H9 (cell line): ENCODE measurements around the gene METTL27. TPM values are rescaled to one million over a fixed set of nuclear protein-coding genes. Genes with fewer than 3 reads are reported as not detected.

Source experiments
- DNase-seq: peaks from one replicate; pipeline ENCODE4 v3.0.0-alpha.2; 2017
- H2AFZ ChIP-seq: one replicate; pipeline ENCODE4 v1.6.1; 2013; ENCODE audit warnings: mild to moderate bottlenecking, low read length, control low read depth, moderate library complexity
- H2AK5ac ChIP-seq: 2 replicates; pipeline ENCODE4 v1.6.1; 2013; ENCODE audit warnings: low read length, control low read depth, mixed read lengths; ENCODE audit not compliant: insufficient read length
- H2BK120ac ChIP-seq: one replicate; pipeline ENCODE4 v1.6.1; 2013; ENCODE audit warnings: low read depth, mild to moderate bottlenecking, low read length, control low read depth, inconsistent platforms; ENCODE audit not compliant: poor library complexity, severe bottlenecking
- H2BK12ac ChIP-seq: 2 replicates; pipeline ENCODE4 v1.6.1; 2013; ENCODE audit warnings: low read length, control low read depth, mixed read lengths, low read depth; ENCODE audit not compliant: insufficient read length
- H2BK15ac ChIP-seq: 2 replicates; pipeline ENCODE4 v1.6.1; 2013; ENCODE audit warnings: low read depth, low read length, control low read depth
- H2BK20ac ChIP-seq: one replicate; pipeline ENCODE4 v1.6.1; 2013; ENCODE audit warnings: low read depth, mild to moderate bottlenecking, low read length, control low read depth, inconsistent platforms; ENCODE audit not compliant: poor library complexity, severe bottlenecking
- H2BK5ac ChIP-seq: 2 replicates; pipeline ENCODE4 v1.6.1; 2013; ENCODE audit warnings: low read length, control low read depth, mixed read lengths; ENCODE audit not compliant: insufficient read length
- H3K14ac ChIP-seq: 2 replicates; pipeline ENCODE4 v1.6.1; 2013; ENCODE audit warnings: low read length, control low read depth; ENCODE audit not compliant: insufficient read depth
- H3K18ac ChIP-seq: 2 replicates; pipeline ENCODE4 v1.6.1; 2013; ENCODE audit warnings: low read depth, mild to moderate bottlenecking, mixed read lengths, low read length, control low read depth; ENCODE audit not compliant: insufficient read length
- H3K23ac ChIP-seq: 2 replicates; pipeline ENCODE4 v1.6.1; 2013; ENCODE audit warnings: low read length, control low read depth, mixed read lengths, low read depth; ENCODE audit not compliant: insufficient read length
- H3K23me2 ChIP-seq: 2 replicates; pipeline ENCODE4 v1.6.1; 2013; ENCODE audit warnings: low read depth, mild to moderate bottlenecking, mixed read lengths, low read length, control low read depth; ENCODE audit not compliant: insufficient read length, poor library complexity, severe bottlenecking
- H3K27ac ChIP-seq: 2 replicates; pipeline ENCODE4 v1.5.1; 2013; ENCODE audit warnings: low read length, control low read depth, mixed read lengths, low read depth; ENCODE audit not compliant: insufficient read length
- H3K27me3 ChIP-seq: 2 replicates; pipeline ENCODE4 v1.6.1; 2013; ENCODE audit warnings: low read length, control low read depth, inconsistent platforms; ENCODE audit not compliant: insufficient read depth
- H3K4ac ChIP-seq: 2 replicates; pipeline ENCODE4 v1.6.1; 2013; ENCODE audit warnings: low read depth, mild to moderate bottlenecking, control low read depth, inconsistent platforms, low read length, moderate library complexity
- H3K4me1 ChIP-seq: 2 replicates; pipeline ENCODE4 v1.6.1; 2013; ENCODE audit warnings: low read length, control low read depth, inconsistent platforms; ENCODE audit not compliant: insufficient read depth
- H3K4me2 ChIP-seq: 2 replicates; pipeline ENCODE4 v1.6.1; 2013; ENCODE audit warnings: low read length, control low read depth, mixed read lengths; ENCODE audit not compliant: insufficient read length, insufficient read depth
- H3K56ac ChIP-seq: 2 replicates; pipeline ENCODE4 v1.6.1; 2013; ENCODE audit warnings: low read depth, mild to moderate bottlenecking, mixed read lengths, low read length, control low read depth; ENCODE audit not compliant: insufficient read length
- H3K79me1 ChIP-seq: 2 replicates; pipeline ENCODE4 v1.6.1; 2013; ENCODE audit warnings: low read depth, mild to moderate bottlenecking, moderate library complexity, low read length, control low read depth, inconsistent platforms; ENCODE audit not compliant: insufficient read depth, poor library complexity, severe bottlenecking
- H3K79me2 ChIP-seq: 2 replicates; pipeline ENCODE4 v1.6.1; 2013; ENCODE audit warnings: low read length, control low read depth, inconsistent platforms; ENCODE audit not compliant: insufficient read depth
- H3K9ac ChIP-seq: 2 replicates; pipeline ENCODE4 v1.6.1; 2013; ENCODE audit warnings: low read length, control low read depth, mixed read lengths; ENCODE audit not compliant: insufficient read length; ENCODE audit errors: extremely low read depth
- H3K9me3 ChIP-seq: one replicate; pipeline ENCODE4 v1.6.1; 2013; ENCODE audit warnings: low read depth, low read length, inconsistent platforms; ENCODE audit not compliant: control insufficient read depth
- H3T11ph ChIP-seq: one replicate; pipeline ENCODE4 v1.6.1; 2013; ENCODE audit warnings: mild to moderate bottlenecking, low read length, control low read depth, inconsistent platforms
- H4K20me1 ChIP-seq: one replicate; pipeline ENCODE4 v1.6.1; 2013; ENCODE audit not compliant: control insufficient read depth, insufficient read length, insufficient read depth
- H4K5ac ChIP-seq: 2 replicates; pipeline ENCODE4 v1.6.1; 2013; ENCODE audit warnings: low read depth, mild to moderate bottlenecking, mixed read lengths, low read length, control low read depth; ENCODE audit not compliant: insufficient read length
- H4K8ac ChIP-seq: replicated peaks from 2 replicates; pipeline ENCODE4 v1.6.1; 2013; ENCODE audit warnings: low read length, control low read depth, mixed read lengths, low read depth; ENCODE audit not compliant: insufficient read length
- H4K91ac ChIP-seq: 2 replicates; pipeline ENCODE4 v1.6.1; 2013; ENCODE audit warnings: low read depth, mild to moderate bottlenecking, moderate library complexity, mixed read lengths, low read length, control low read depth; ENCODE audit not compliant: insufficient read length
- H3K27ac Mint-ChIP-seq, 3 experiments: 2 replicates in 2 of 3; 3 replicates in 1 of 3; pipeline ENCODE4 v1.8.0; 2020 to 2021; ENCODE audit warnings: mixed read lengths in 3 of 3, mild to moderate bottlenecking in 1 of 3, moderate library complexity in 1 of 3
- H3K27me3 Mint-ChIP-seq: 2 replicates; pipeline ENCODE4 v1.8.0; 2021; ENCODE audit warnings: low read depth, mild to moderate bottlenecking, moderate library complexity, mixed read lengths
- H3K36me3 Mint-ChIP-seq, 3 experiments: 2 replicates in 2 of 3; 3 replicates in 1 of 3; pipeline ENCODE4 v1.8.0; 2020 to 2021; ENCODE audit warnings: low read depth in 3 of 3, mixed read lengths in 3 of 3; ENCODE audit not compliant: insufficient read depth in 1 of 3
- H3K4me1 Mint-ChIP-seq, 2 experiments: 2 replicates each; pipeline ENCODE4 v1.8.0; 2020; ENCODE audit warnings: mixed read lengths in 2 of 2
- H3K4me3 Mint-ChIP-seq, 2 experiments: 2 replicates in 1 of 2; 3 replicates in 1 of 2; pipeline ENCODE4 v1.8.0; 2020 to 2021; ENCODE audit warnings: mild to moderate bottlenecking in 2 of 2, mixed read lengths in 2 of 2, moderate library complexity in 1 of 2
- H3K9me3 Mint-ChIP-seq, 2 experiments: 2 replicates in 1 of 2; 3 replicates in 1 of 2; pipeline ENCODE4 v1.8.0; 2020; ENCODE audit warnings: mild to moderate bottlenecking in 2 of 2, mixed read lengths in 2 of 2, moderate library complexity in 1 of 2
- WGBS: extraction: QIAGEN DNeasy Blood & Tissue Kit; methylation state at CpG from one replicate; pipeline ENCODE4 v1.1.7; 2013; ENCODE audit warnings: missing lambda C conversion rate, low lambda C conversion rate, mixed read lengths; ENCODE audit not compliant: insufficient read length; ENCODE audit errors: extremely low coverage; 5-methylcytosine and 5-hydroxymethylcytosine counted together
- total RNA-seq: library from RNA; stranded (reverse); gene quantifications from 2 replicates; pipeline ENCODE4 v1.2.1, GENCODE V29; 2021
- TF ChIP-seq, protein P1 (sequence below): fragments of 200-600 bp; sonication (generic); conservative IDR thresholded peaks from 3 replicates; pipeline ENCODE4 v1.8.0; 2021; ENCODE audit warnings: antibody characterized with exemption, mild to moderate bottlenecking

METTL27 gene
- total RNA-seq, 1 experiment from 2014 or later: 13.5 TPM

DNA sequence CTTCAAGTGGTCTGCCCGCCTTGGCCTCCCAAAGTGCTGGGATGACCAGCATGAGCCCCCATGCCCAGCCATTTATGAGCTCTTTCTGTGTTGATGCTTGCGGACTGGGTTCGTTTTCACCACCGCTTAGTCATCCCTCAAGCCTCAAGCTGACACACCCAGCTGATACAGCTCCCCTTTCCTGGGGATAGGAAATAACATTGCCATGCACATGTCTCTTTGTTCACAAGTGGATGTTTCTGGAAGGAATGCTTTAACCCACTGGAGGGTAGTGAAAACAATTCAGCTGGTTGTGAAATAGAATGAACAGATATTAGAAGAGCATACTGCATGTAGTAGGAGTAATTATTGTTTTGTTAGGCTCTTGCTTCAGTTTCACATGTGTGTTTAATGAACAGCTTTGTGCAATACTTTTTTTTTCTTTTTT is 8.5 kb upstream of the METTL27 start:
- Histone ChIP-seq H3T11ph (no peak overlapping the region), H2AFZ (no peak overlapping the region), H2BK20ac (no peak overlapping the region), H3K9ac (no peak overlapping the region), H3K23me2 (no peaks in the 10 kb centered on the region), H2BK15ac (no peak overlapping the region), H2BK5ac (no peak overlapping the region), H3K4me1 (no peaks in the 10 kb centered on the region), H4K5ac (no peak overlapping the region), H2AK5ac (no peak overlapping the region), H3K23ac (no peak overlapping the region), H3K4me2 (no peak overlapping the region), H3K9me3 (no peaks in the 10 kb centered on the region), H3K79me2 (no peaks in the 10 kb centered on the region), H4K91ac (no peak overlapping the region), H3K4ac (no peak overlapping the region), H3K14ac (no peak overlapping the region), H3K18ac (no peak overlapping the region), H2BK12ac (no peak overlapping the region), H3K56ac (no peak overlapping the region), H4K8ac (no peak overlapping the region), H3K27me3 (no peaks in the 10 kb centered on the region), H4K20me1 (no peaks in the 10 kb centered on the region), H3K27ac (no peak overlapping the region), H2BK120ac (no peak overlapping the region), H3K79me1 (no peaks in the 10 kb centered on the region)
- no CpG with 5 or more reads among the region's 4 CpGs for WGBS
- no peak for DNase-seq
- Mint-ChIP-seq H3K27ac (no peak overlapping the region; a peak in 1 of 7 replicates), H3K9me3 (peaks cover 2 to 7% of the 10 kb centered on the region in 2 experiments; a peak in 2 of 5 replicates), H3K4me1 (peaks cover 18 to 36% of the 10 kb centered on the region in 2 experiments), H3K36me3 (peaks cover 0 to 4% (median 0%) of the 10 kb centered on the region in 3 experiments; a peak in 2 of 7 replicates), H3K27me3 (peaks cover 17% of the 10 kb centered on the region), H3K4me3 (no peak overlapping the region)
- TF ChIP-seq, protein P1, sequence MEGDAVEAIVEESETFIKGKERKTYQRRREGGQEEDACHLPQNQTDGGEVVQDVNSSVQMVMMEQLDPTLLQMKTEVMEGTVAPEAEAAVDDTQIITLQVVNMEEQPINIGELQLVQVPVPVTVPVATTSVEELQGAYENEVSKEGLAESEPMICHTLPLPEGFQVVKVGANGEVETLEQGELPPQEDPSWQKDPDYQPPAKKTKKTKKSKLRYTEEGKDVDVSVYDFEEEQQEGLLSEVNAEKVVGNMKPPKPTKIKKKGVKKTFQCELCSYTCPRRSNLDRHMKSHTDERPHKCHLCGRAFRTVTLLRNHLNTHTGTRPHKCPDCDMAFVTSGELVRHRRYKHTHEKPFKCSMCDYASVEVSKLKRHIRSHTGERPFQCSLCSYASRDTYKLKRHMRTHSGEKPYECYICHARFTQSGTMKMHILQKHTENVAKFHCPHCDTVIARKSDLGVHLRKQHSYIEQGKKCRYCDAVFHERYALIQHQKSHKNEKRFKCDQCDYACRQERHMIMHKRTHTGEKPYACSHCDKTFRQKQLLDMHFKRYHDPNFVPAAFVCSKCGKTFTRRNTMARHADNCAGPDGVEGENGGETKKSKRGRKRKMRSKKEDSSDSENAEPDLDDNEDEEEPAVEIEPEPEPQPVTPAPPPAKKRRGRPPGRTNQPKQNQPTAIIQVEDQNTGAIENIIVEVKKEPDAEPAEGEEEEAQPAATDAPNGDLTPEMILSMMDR: no peak
